GM12878 (cell line): Measurements from ENCODE around the gene SGMS1.

Source experiments
- ASH2L ChIP-seq: fragments of 300-600, 200-600 bp; sonication (generic); IDR thresholded peaks from 2 replicates; pipeline ENCODE4 v1.6.1; 2017; ENCODE audit warnings: low read depth, mild to moderate bottlenecking, borderline replicate concordance
- FOXM1 ChIP-seq: IDR thresholded peaks from 2 replicates; pipeline ENCODE4 v1.6.1; 2012; ENCODE audit warnings: low read depth, mild to moderate bottlenecking, inconsistent platforms, low read length, moderate library complexity
- MEF2A ChIP-seq: IDR thresholded peaks from 2 replicates; pipeline ENCODE4 v1.6.1; 2011; ENCODE audit warnings: low read depth, mild to moderate bottlenecking, low read length, moderate library complexity; ENCODE audit not compliant: insufficient read depth
- POLR2A ChIP-seq: IDR thresholded peaks from 2 replicates; pipeline ENCODE4 v1.6.1; 2011; ENCODE audit warnings: low read depth, mild to moderate bottlenecking, low read length
- RAD21 ChIP-seq: IDR thresholded peaks from 2 replicates; pipeline ENCODE4 v1.6.1; 2011; ENCODE audit warnings: mild to moderate bottlenecking, low read depth, low read length, moderate library complexity; ENCODE audit not compliant: insufficient read depth
- RCOR1 ChIP-seq: conservative IDR thresholded peaks from 2 replicates; pipeline ENCODE4 v1.6.1; 2012; ENCODE audit warnings: low read depth, low read length, improper control_type of control experiment
- SIX5 ChIP-seq: IDR thresholded peaks from 2 replicates; pipeline ENCODE4 v1.6.1; 2011; ENCODE audit warnings: mild to moderate bottlenecking, low read depth, low read length, moderate library complexity; ENCODE audit not compliant: severe bottlenecking
- YBX1 ChIP-seq: fragments of 450-650 bp; IDR thresholded peaks from 2 replicates; pipeline ENCODE4 v1.6.1; 2016; ENCODE audit warnings: antibody characterized with exemption
- YY1 ChIP-seq: IDR thresholded peaks from 2 replicates; pipeline ENCODE4 v1.6.1; 2011; ENCODE audit warnings: low read depth, mild to moderate bottlenecking, low read length
- ZSCAN29 ChIP-seq: fragments of 450-650 bp; IDR thresholded peaks from 2 replicates; pipeline ENCODE4 v1.6.1; 2017; ENCODE audit warnings: mild to moderate bottlenecking, moderate library complexity
- TF ChIP-seq, protein P1 (sequence below), 3 experiments: IDR thresholded peaks in 2 of 3; conservative IDR thresholded peaks in 1 of 3; 2 replicates each; pipeline ENCODE4 v1.5.1; 2011; ENCODE audit warnings: low read depth in 3 of 3, low read length in 3 of 3, mild to moderate bottlenecking in 3 of 3, control low read depth in 2 of 3, moderate library complexity in 2 of 3, inconsistent platforms in 1 of 3, mixed read lengths in 1 of 3; ENCODE audit not compliant: control insufficient read depth in 2 of 3, insufficient read depth in 1 of 3; ENCODE audit errors: extremely low read depth in 1 of 3

DNA sequence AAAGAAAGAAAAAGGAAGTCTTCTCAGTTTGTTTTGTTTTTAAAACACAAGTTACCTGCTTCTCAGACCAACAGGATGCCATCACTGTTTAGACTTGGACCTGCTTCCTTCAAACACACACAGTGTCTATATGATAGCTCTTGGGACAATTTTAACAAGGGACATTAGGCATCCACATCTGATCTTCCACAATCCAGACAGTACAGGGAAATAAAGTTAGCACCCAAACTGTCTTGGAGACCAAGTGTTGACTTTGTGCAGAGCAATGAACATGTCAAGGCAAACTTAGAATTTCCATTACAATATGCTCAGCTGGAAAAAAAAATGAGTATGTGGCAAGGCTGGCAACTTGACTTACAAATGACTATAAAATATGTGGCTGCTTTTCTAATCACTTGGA is 80.9 kb downstream of the SGMS1 start:
- TF ChIP-seq, protein P1, sequence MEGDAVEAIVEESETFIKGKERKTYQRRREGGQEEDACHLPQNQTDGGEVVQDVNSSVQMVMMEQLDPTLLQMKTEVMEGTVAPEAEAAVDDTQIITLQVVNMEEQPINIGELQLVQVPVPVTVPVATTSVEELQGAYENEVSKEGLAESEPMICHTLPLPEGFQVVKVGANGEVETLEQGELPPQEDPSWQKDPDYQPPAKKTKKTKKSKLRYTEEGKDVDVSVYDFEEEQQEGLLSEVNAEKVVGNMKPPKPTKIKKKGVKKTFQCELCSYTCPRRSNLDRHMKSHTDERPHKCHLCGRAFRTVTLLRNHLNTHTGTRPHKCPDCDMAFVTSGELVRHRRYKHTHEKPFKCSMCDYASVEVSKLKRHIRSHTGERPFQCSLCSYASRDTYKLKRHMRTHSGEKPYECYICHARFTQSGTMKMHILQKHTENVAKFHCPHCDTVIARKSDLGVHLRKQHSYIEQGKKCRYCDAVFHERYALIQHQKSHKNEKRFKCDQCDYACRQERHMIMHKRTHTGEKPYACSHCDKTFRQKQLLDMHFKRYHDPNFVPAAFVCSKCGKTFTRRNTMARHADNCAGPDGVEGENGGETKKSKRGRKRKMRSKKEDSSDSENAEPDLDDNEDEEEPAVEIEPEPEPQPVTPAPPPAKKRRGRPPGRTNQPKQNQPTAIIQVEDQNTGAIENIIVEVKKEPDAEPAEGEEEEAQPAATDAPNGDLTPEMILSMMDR (IDR thresholded peaks at IDR 0.05 in 2 of 3, conservative IDR thresholded peaks at IDR 0.05 in 1 of 3; ENCODE audit: control insufficient read depth in 2 of 3, extremely low read depth in 1 of 3, insufficient read depth in 1 of 3, low read depth in 3 of 3, low read length in 3 of 3): no peak
- TF ChIP-seq YBX1: no peak
- TF ChIP-seq RAD21: no peak
- TF ChIP-seq ASH2L: no peak
- TF ChIP-seq POLR2A: no peak
- no peak for TF ChIP-seq ZSCAN29
- TF ChIP-seq YY1: no peak
- no peak for TF ChIP-seq MEF2A
- no peak for TF ChIP-seq RCOR1
- no peak for TF ChIP-seq FOXM1
- no peak for TF ChIP-seq SIX5
